Measurements from ENCODE around the gene REEP3.

- TF ChIP-seq CTCF (IDR thresholded peaks at IDR 0.05) (no peak), EZH2 (IDR thresholded peaks at IDR 0.05; ENCODE audit: borderline replicate concordance, insufficient read depth, low read depth, low read length, poor library complexity, severe bottlenecking) (no peak)
These were observed 109.9 kb downstream of the REEP3 start for GRCh38 chr10:63630931-63631680.

Measured in B cell (primary cell).